Activated CD8-positive, alpha-beta T cell treated with anti-CD3 and anti-CD28 coated beads, Interleukin-2, amount 10 ng/mL, durations not matched to agents 7 days and 5 days (primary cell): Measurements from ENCODE around the gene TRERF1. TPM values are rescaled to one million over a fixed set of nuclear protein-coding genes. Genes with fewer than 3 reads are reported as not detected.
A peak's percentile ranks its signal among the peaks of the same experiment; 100 is the strongest.

Experiments used
- ATAC-seq: fragments of 150-1000 bp; cut with Tn5 transposase; one replicate; pipeline ENCODE4 v1.10.0; 2021; ENCODE audit warnings: moderate library complexity
- CTCF ChIA-PET: fragments of 350-600 bp; sonication (Branson Sonifier 250); formaldehyde crosslinking; loops from one replicate; lab custom pipeline; 2021; ENCODE audit warnings: antibody characterized with exemption; lab: Charles Lee
- POLR2A ChIA-PET: fragments of 350-600 bp; sonication (Branson Sonifier 250); formaldehyde crosslinking; loops from one replicate; lab custom pipeline; 2021; ENCODE audit warnings: antibody characterized with exemption; lab: Charles Lee
- DNase-seq: peaks from one replicate; pipeline ENCODE4 v3.0.0-alpha.2; 2020
- H3K27ac Mint-ChIP-seq: one replicate; pipeline ENCODE4 v1.8.0; 2021; ENCODE audit warnings: mild to moderate bottlenecking, mixed read lengths
- H3K27me3 Mint-ChIP-seq: one replicate; pipeline ENCODE4 v1.8.0; 2021; ENCODE audit warnings: low read depth, mixed read lengths
- H3K36me3 Mint-ChIP-seq: one replicate; pipeline ENCODE4 v1.8.0; 2021; ENCODE audit warnings: low read depth, mixed read lengths
- H3K4me1 Mint-ChIP-seq: one replicate; pipeline ENCODE4 v1.8.0; 2021; ENCODE audit warnings: low read depth, mixed read lengths
- H3K4me3 Mint-ChIP-seq: one replicate; pipeline ENCODE4 v1.8.0; 2021; ENCODE audit warnings: mild to moderate bottlenecking, mixed read lengths
- H3K9me3 Mint-ChIP-seq: one replicate; pipeline ENCODE4 v1.8.0; 2022; ENCODE audit warnings: mixed read lengths; ENCODE audit not compliant: insufficient read depth
- total RNA-seq, 2 experiments: library from RNA; stranded (reverse); gene quantifications; one replicate each; pipeline ENCODE4 v1.2.3, GENCODE V29; 2021

Gene TRERF1
- total RNA-seq, 2 experiments from 2014 or later, result 11.3 to 11.8 TPM

GRCh38 chr6:42434237-42434636, 17.5 kb downstream of the TRERF1 start:
- ChIA-PET CTCF (no interaction called here), POLR2A (no interaction called here)
- Mint-ChIP-seq H3K27ac (no peak overlapping the region), H3K9me3 (peaks cover 12% of the 10 kb centered on the region), H3K27me3 (no peaks in the 10 kb centered on the region), H3K36me3 (peaks cover 32% of the 10 kb centered on the region), H3K4me1 (peaks cover 12% of the 10 kb centered on the region), H3K4me3 (no peak overlapping the region)
- DNase-seq (no peak), ATAC-seq (no peak)

GRCh38 chr6:42433409-42433808, 18.3 kb downstream of the TRERF1 start:
- Mint-ChIP-seq H3K36me3 (peaks cover 34% of the 10 kb centered on the region), H3K9me3 (peaks cover 12% of the 10 kb centered on the region), H3K4me1 (peaks cover 21% of the 10 kb centered on the region), H3K27me3 (no peaks in the 10 kb centered on the region), H3K4me3 (no peak overlapping the region), H3K27ac (no peak overlapping the region)
- ChIA-PET CTCF (interaction anchor here (1.9 kb wide), 1 partner anchor 16 kb away, joined by 5 read pairs; no protein-coding TSS in a partner anchor), POLR2A (interaction anchor here (0.6 kb wide), 2 partner anchors 38 to 57 kb away, joined by 3 read pairs; no protein-coding TSS in a partner anchor)
- no peak for DNase-seq
- no peak for ATAC-seq

GRCh38 chr6:42431877-42432276, 19.8 kb downstream of the TRERF1 start:
- H3K36me3 Mint-ChIP-seq, result peaks cover 36% of the 10 kb centered on the region
- no peak overlapping the region for H3K4me3 Mint-ChIP-seq
- H3K27me3 Mint-ChIP-seq, result no peaks in the 10 kb centered on the region
- H3K27ac Mint-ChIP-seq, result no peak overlapping the region
- CTCF ChIA-PET, result interaction anchor here (0.7 to 1.9 kb wide), 3 partner anchors 8 to 100 kb away, joined by 3 to 5 read pairs (median 5); no protein-coding TSS in a partner anchor
- DNase-seq (no peak), ATAC-seq (no peak)
- peaks cover 12% of the 10 kb centered on the region for H3K9me3 Mint-ChIP-seq
- POLR2A ChIA-PET, result interaction anchor here (0.5 kb wide), 1 partner anchor 96 kb away, joined by 3 read pairs; no protein-coding TSS in a partner anchor
- peaks cover 27% of the 10 kb centered on the region for H3K4me1 Mint-ChIP-seq

- peaks cover 12% of the 10 kb centered on the region for H3K9me3 Mint-ChIP-seq
- ChIA-PET CTCF (interaction anchor here (0.6 to 1.8 kb wide), 2 partner anchors 101 to 116 kb away, joined by 3 to 5 read pairs; no protein-coding TSS in a partner anchor), POLR2A (no interaction called here)
- H3K4me3 Mint-ChIP-seq, result no peak overlapping the region
- H3K4me1 Mint-ChIP-seq, result peaks cover 27% of the 10 kb centered on the region
- DNase-seq, result no peak
- no peaks in the 10 kb centered on the region for H3K27me3 Mint-ChIP-seq
- no peak for ATAC-seq
- H3K36me3 Mint-ChIP-seq, result peaks cover 34% of the 10 kb centered on the region
- no peak overlapping the region for H3K27ac Mint-ChIP-seq
Measured at GRCh38 chr6:42431356-42431755, 20.4 kb downstream of the TRERF1 start.

GRCh38 chr6:42429836-42430235, 21.9 kb downstream of the TRERF1 start:
- ATAC-seq (no peak), DNase-seq (no peak)
- POLR2A ChIA-PET, result no interaction called here
- CTCF ChIA-PET, result no interaction called here
- Mint-ChIP-seq H3K4me3 (no peak overlapping the region), H3K27me3 (no peaks in the 10 kb centered on the region), H3K9me3 (peaks cover 12% of the 10 kb centered on the region), H3K36me3 (peaks cover 35% of the 10 kb centered on the region), H3K4me1 (peaks cover 31% of the 10 kb centered on the region), H3K27ac (no peak overlapping the region)

GRCh38 chr6:42429042-42429585, 22.6 kb downstream of the TRERF1 start:
- no peaks in the 10 kb centered on the region for H3K27me3 Mint-ChIP-seq
- CTCF ChIA-PET, result interaction anchor here (0.6 to 1.9 kb wide), 4 partner anchors 13 to 118 kb away, joined by 3 to 9 read pairs (median 7); no protein-coding TSS in a partner anchor
- ATAC-seq (no peak), DNase-seq (no peak)
- no peak overlapping the region for H3K4me3 Mint-ChIP-seq
- POLR2A ChIA-PET, result interaction anchor here (1.2 kb wide), 1 partner anchor 27 kb away, joined by 4 read pairs; no protein-coding TSS in a partner anchor
- H3K27ac Mint-ChIP-seq, result no peak overlapping the region
- peaks cover 35% of the 10 kb centered on the region for H3K4me1 Mint-ChIP-seq
- peaks cover 8% of the 10 kb centered on the region for H3K9me3 Mint-ChIP-seq
- H3K36me3 Mint-ChIP-seq, result peaks cover 31% of the 10 kb centered on the region

- Mint-ChIP-seq H3K27ac (peak overlapping the region; percentile 8), H3K4me3 (no peak overlapping the region)
- CTCF ChIA-PET, result interaction anchor here (0.6 to 1.9 kb wide), 4 partner anchors 14 to 119 kb away, joined by 3 to 9 read pairs (median 7); no protein-coding TSS in a partner anchor
Measured at GRCh38 chr6:42428326-42429041, 23.2 kb downstream of the TRERF1 start.

GRCh38 chr6:42427871-42428270, 23.9 kb downstream of the TRERF1 start:
- H3K4me3 Mint-ChIP-seq, result no peak overlapping the region
- H3K4me1 Mint-ChIP-seq, result peaks cover 44% of the 10 kb centered on the region
- H3K9me3 Mint-ChIP-seq, result no peaks in the 10 kb centered on the region
- H3K36me3 Mint-ChIP-seq, result peaks cover 20% of the 10 kb centered on the region
- H3K27me3 Mint-ChIP-seq, result no peaks in the 10 kb centered on the region
- no peak overlapping the region for H3K27ac Mint-ChIP-seq
- CTCF ChIA-PET, result interaction anchor here (1.5 to 1.9 kb wide), 3 partner anchors 14 to 120 kb away, joined by 5 to 9 read pairs (median 9); no protein-coding TSS in a partner anchor
- no peak for ATAC-seq
- DNase-seq, result no peak
- POLR2A ChIA-PET, result interaction anchor here (0.6 to 1.2 kb wide), 3 partner anchors 23 to 38 kb away, joined by 3 to 4 read pairs (median 4); no protein-coding TSS in a partner anchor

More at GRCh38 chr6:42428326-42429041, 23.2 kb downstream of the TRERF1 start:
- POLR2A ChIA-PET, result interaction anchor here (0.6 to 1.2 kb wide), 3 partner anchors 24 to 38 kb away, joined by 3 to 4 read pairs (median 4); no protein-coding TSS in a partner anchor
- ATAC-seq (no peak), DNase-seq (no peak)
- H3K36me3 Mint-ChIP-seq, result peaks cover 26% of the 10 kb centered on the region
- H3K9me3 Mint-ChIP-seq, result peaks cover 5% of the 10 kb centered on the region
- no peaks in the 10 kb centered on the region for H3K27me3 Mint-ChIP-seq
- peaks cover 38% of the 10 kb centered on the region for H3K4me1 Mint-ChIP-seq

- Mint-ChIP-seq H3K4me3 (no peak overlapping the region), H3K4me1 (peaks cover 51% of the 10 kb centered on the region), H3K36me3 (peaks cover 21% of the 10 kb centered on the region), H3K9me3 (no peaks in the 10 kb centered on the region), H3K27me3 (no peaks in the 10 kb centered on the region), H3K27ac (no peak overlapping the region)
- ATAC-seq (no peak), DNase-seq (no peak)
- ChIA-PET POLR2A (no interaction called here), CTCF (no interaction called here)
Measured at GRCh38 chr6:42426191-42426590, 25.5 kb downstream of the TRERF1 start.

GRCh38 chr6:42424906-42425474, 26.7 kb downstream of the TRERF1 start:
- CTCF ChIA-PET, result interaction anchor here (1.1 to 5.3 kb wide), 4 partner anchors 9 to 122 kb away, joined by 3 to 21 read pairs (median 4); no protein-coding TSS in a partner anchor
- DNase-seq, result no peak
- Mint-ChIP-seq H3K27me3 (peaks cover 2% of the 10 kb centered on the region), H3K4me3 (no peak overlapping the region), H3K27ac (no peak overlapping the region), H3K36me3 (peaks cover 26% of the 10 kb centered on the region), H3K9me3 (no peaks in the 10 kb centered on the region), H3K4me1 (peaks cover 51% of the 10 kb centered on the region)
- ATAC-seq, result no peak
- POLR2A ChIA-PET, result no interaction called here

- ChIA-PET CTCF (interaction anchor here (0.7 to 5.3 kb wide), 8 partner anchors 18 to 209 kb away, joined by 3 to 21 read pairs (median 4); partner anchors contain the start of gene UBR2), POLR2A (interaction anchor here (0.7 to 2.0 kb wide), 3 partner anchors 11 to 28 kb away, joined by 3 to 8 read pairs (median 4); no protein-coding TSS in a partner anchor)
- Mint-ChIP-seq H3K27ac (peak overlapping the region; percentile 60), H3K4me3 (peak overlapping the region; percentile 58), H3K36me3 (peaks cover 21% of the 10 kb centered on the region), H3K27me3 (peaks cover 2% of the 10 kb centered on the region), H3K9me3 (no peaks in the 10 kb centered on the region), H3K4me1 (peaks cover 50% of the 10 kb centered on the region)
- ATAC-seq (peak; percentile 63), DNase-seq (peak; percentile 51)
Measured at GRCh38 chr6:42423244-42423643, 28.5 kb downstream of the TRERF1 start.
